GM21390 (cell line): ENCODE results near the gene ARL5B.
"Not testable (repeated sequence)": the region's sequence is repeated elsewhere in the genome, so short reads cannot be mapped to it uniquely, and the experiment has no call there.

ENCODE experiments used
- ATAC-seq: cut with Tn5 transposase; IDR thresholded peaks from one replicate; pipeline ENCODE4 v1.9.1; 2021; ENCODE audit not compliant: unreplicated experiment

The ARL5B gene

GRCh38 chr10:18659125-18659818 lies at the start of gene ARL5B:
Gene ARL5B, plus strand, starts transcription at chr10:18659431. Its CDS starts 207 bp downstream, at chr10:18659638.
- ATAC-seq: peak; percentile 86

GRCh38 chr10:18610517-18610916 lies 48.7 kb upstream of the ARL5B start:
- no peak for ATAC-seq

- no peak for ATAC-seq
Measured at GRCh38 chr10:18611168-18611567, 48.1 kb upstream of the ARL5B start.

- ATAC-seq: no peak
Measured at GRCh38 chr10:18615618-18616017, 43.6 kb upstream of the ARL5B start.

GRCh38 chr10:18616337-18616736 lies 42.9 kb upstream of the ARL5B start:
- no peak for ATAC-seq

GRCh38 chr10:18619016-18619415 lies 40.2 kb upstream of the ARL5B start:
- ATAC-seq: no peak

GRCh38 chr10:18620856-18621255 lies 38.4 kb upstream of the ARL5B start:
- ATAC-seq: no peak

GRCh38 chr10:18623671-18624070 lies 35.6 kb upstream of the ARL5B start:
- not testable (repeated sequence) for ATAC-seq

GRCh38 chr10:18625886-18626285 lies 33.3 kb upstream of the ARL5B start:
- ATAC-seq: no peak

GRCh38 chr10:18627452-18628018 lies 31.7 kb upstream of the ARL5B start:
- ATAC-seq: not testable (repeated sequence)

GRCh38 chr10:18632500-18632899 lies 26.7 kb upstream of the ARL5B start:
- not testable (repeated sequence) for ATAC-seq

- no peak for ATAC-seq
Measured at GRCh38 chr10:18635995-18636394, 23.2 kb upstream of the ARL5B start.

- ATAC-seq: not testable (repeated sequence)
Measured at GRCh38 chr10:18637400-18637799, 21.8 kb upstream of the ARL5B start.

GRCh38 chr10:18639719-18640118 lies 19.5 kb upstream of the ARL5B start:
- not testable (repeated sequence) for ATAC-seq

GRCh38 chr10:18647151-18647550 lies 12.1 kb upstream of the ARL5B start:
- no peak for ATAC-seq

- ATAC-seq: no peak
Measured at GRCh38 chr10:18647945-18648344, 11.3 kb upstream of the ARL5B start.

- ATAC-seq: no peak
Measured at GRCh38 chr10:18649364-18649959, 9.8 kb upstream of the ARL5B start.

GRCh38 chr10:18650404-18650997 lies 8.7 kb upstream of the ARL5B start:
- ATAC-seq: no peak

- ATAC-seq: peak; percentile 97
Measured at GRCh38 chr10:18651324-18652007, 7.8 kb upstream of the ARL5B start, which contains the start of gene NSUN6. Gene NSUN6, minus strand, starts transcription at chr10:18651587. Its CDS starts 384 bp downstream, at chr10:18651203.

- ATAC-seq: no peak
Measured at GRCh38 chr10:18653112-18653511, 6.1 kb upstream of the ARL5B start.

GRCh38 chr10:18656724-18657123 lies 2.5 kb upstream of the ARL5B start:
- no peak for ATAC-seq
